Lung (tissue), 13 donors: Measurements from ENCODE around the gene SFTPA2. TPM values are rescaled to one million over a fixed set of nuclear protein-coding genes. Genes with fewer than 3 reads are reported as not detected.
"Not testable (repeated sequence)": the region's sequence is repeated elsewhere in the genome, so short reads cannot be mapped to it uniquely, and the experiment has no call there.

Experiments used
- ATAC-seq: fragments of 200-7000 bp; cut with Tn5 transposase; one replicate; pipeline ENCODE4 v1.9.1; 2020; ENCODE audit warnings: moderate number of reproducible peaks; ENCODE audit not compliant: insufficient read depth, low FRiP score
- DNase-seq, 3 donors: peaks; one replicate each; pipeline ENCODE4 v3.0.0-alpha.2; 2013 to 2017
- H3K27ac ChIP-seq, 2 donors: one replicate each; pipeline ENCODE4 v1.5.1; 2013; ENCODE audit warnings: mild to moderate bottlenecking in 2 of 2, moderate library complexity in 2 of 2, control low read depth in 1 of 2, inconsistent platforms in 1 of 2, low read depth in 1 of 2, low read length in 1 of 2
- H3K27me3 ChIP-seq, 3 donors: one replicate each; pipeline ENCODE4 v1.5.1; 2013; ENCODE audit warnings: low read length in 2 of 3; ENCODE audit not compliant: control insufficient read depth in 3 of 3, insufficient read depth in 3 of 3
- H3K36me3 ChIP-seq, 4 donors: one replicate each; pipeline ENCODE4 v1.5.1; 2013; ENCODE audit warnings: low read length in 4 of 4, mild to moderate bottlenecking in 1 of 4, moderate library complexity in 1 of 4; ENCODE audit not compliant: control insufficient read depth in 4 of 4, insufficient read depth in 4 of 4
- H3K4me1 ChIP-seq, 5 donors: one replicate each; pipeline ENCODE4 v1.5.1; 2013; ENCODE audit warnings: low read length in 5 of 5, mild to moderate bottlenecking in 2 of 5, moderate library complexity in 1 of 5; ENCODE audit not compliant: control insufficient read depth in 5 of 5, insufficient read depth in 5 of 5
- H3K4me3 ChIP-seq: one replicate; pipeline ENCODE4 v1.5.1; 2013; ENCODE audit warnings: mild to moderate bottlenecking, control low read depth, moderate library complexity
- H3K9ac ChIP-seq, 2 donors: one replicate each; pipeline ENCODE4 v1.5.1; 2013; ENCODE audit warnings: low read length in 2 of 2, control low read depth in 1 of 2; ENCODE audit not compliant: insufficient read depth in 1 of 2
- H3K9me3 ChIP-seq, 4 donors: one replicate each; pipeline ENCODE4 v1.5.1; 2013; ENCODE audit warnings: low read length in 3 of 4, mild to moderate bottlenecking in 1 of 4, moderate library complexity in 1 of 4; ENCODE audit not compliant: control insufficient read depth in 4 of 4, insufficient read depth in 3 of 4
- CTCF ChIP-seq: IDR thresholded peaks from 2 replicates; pipeline ENCODE4 v1.5.1; 2012; ENCODE audit warnings: mild to moderate bottlenecking; ENCODE audit errors: control extremely low read depth, extremely low read depth
- WGBS, 2 donors: extraction: QIAGEN DNeasy Blood & Tissue Kit; methylation state at CpG; one replicate each; pipeline ENCODE4 v1.1.7; 2013; 5-methylcytosine and 5-hydroxymethylcytosine counted together
- polyA plus RNA-seq, 2 donors: library from polyadenylated mRNA; stranded (reverse); fragments of 200-250 nt; gene quantifications; one replicate each; pipeline ENCODE4 v1.2.1, GENCODE V29; 2013
- small RNA-seq: library from RNA; depleted of rRNA; stranded (forward); fragments of <200 nt; gene quantifications from one replicate; pipeline ENCODE3, GENCODE V24; 2014; ENCODE audit warnings: low replicate concordance
- total RNA-seq, 2 donors: library from RNA; depleted of rRNA in 1 of 2; stranded (reverse); fragments of >200 nt in 1 of 2; gene quantifications; one replicate each; pipeline ENCODE4 v1.2.1, GENCODE V29; 2014 to 2021
- donor health status: control.
- donor health status: control.
- donor health status: Bipolar disorder and iron deficiency.
- donor health status: healthy.
- donor health status: DM: yes; HTN: yes; CAD: no.

SFTPA2 gene
- total and polyA plus RNA-seq, 4 donors: 921 to 22,611 (median 6,062) TPM

GRCh38 chr10:79509306-79509933 is 50.8 kb downstream of the SFTPA2 start:
- not testable (repeated sequence) for H3K36me3 ChIP-seq, H3K9ac ChIP-seq, H3K27me3 ChIP-seq, ATAC-seq, DNase-seq, H3K4me1 ChIP-seq, H3K9me3 ChIP-seq, H3K27ac ChIP-seq, H3K4me3 ChIP-seq
- 96 to 100% methylated on average over 2 of the region's 3 CpGs for WGBS, 2 donors

- not testable (repeated sequence) for H3K27me3 ChIP-seq, H3K9ac ChIP-seq, H3K36me3 ChIP-seq, ATAC-seq, H3K4me1 ChIP-seq, H3K27ac ChIP-seq, DNase-seq, H3K4me3 ChIP-seq, H3K9me3 ChIP-seq
- 87 to 92% methylated on average over 3 of the region's 4 CpGs for WGBS, 2 donors
Observed at GRCh38 chr10:79508245-79508644, 52.0 kb downstream of the SFTPA2 start.

DNA sequence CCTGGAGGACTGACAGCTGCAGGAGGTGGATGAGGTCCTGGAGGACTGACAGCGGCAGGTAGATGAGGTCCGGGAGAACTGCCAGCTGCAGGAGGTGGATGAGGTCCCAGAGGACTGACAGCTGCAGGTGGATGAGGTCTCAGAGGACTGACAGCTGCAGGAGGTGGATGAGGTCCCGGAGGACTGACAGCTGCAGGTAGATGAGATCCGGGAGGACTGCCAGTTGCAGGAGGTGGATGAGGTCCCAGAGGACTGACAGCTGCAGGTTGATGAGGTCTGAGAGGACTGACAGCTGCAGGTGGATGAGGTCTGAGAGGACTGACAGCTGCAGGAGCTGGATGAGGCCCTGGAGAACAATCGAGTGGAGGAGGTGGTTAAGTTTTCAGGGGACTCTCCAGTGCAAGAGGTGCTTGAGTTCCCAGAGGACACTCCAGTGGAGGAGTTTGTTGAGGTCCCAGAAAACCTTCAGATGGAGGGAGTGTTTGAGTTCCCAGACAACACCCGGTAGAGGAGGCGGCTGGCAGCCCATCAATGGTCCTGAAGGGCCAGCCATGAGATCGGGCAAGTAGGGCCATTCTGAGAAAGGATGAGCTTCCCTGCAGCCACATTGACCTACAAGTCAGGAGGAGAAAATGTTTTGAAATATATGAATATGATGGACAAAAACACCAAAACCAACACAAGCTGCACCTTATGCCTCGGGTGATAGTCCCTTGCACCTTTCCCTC is 52.6 kb downstream of the SFTPA2 start:
- Histone ChIP-seq H3K4me1 (no peaks in the 10 kb centered on the region), H3K9ac (no peak overlapping the region), H3K4me3 (no peak overlapping the region), H3K36me3 (no peaks in the 10 kb centered on the region), H3K27ac (no peak overlapping the region), H3K27me3 (no peaks in the 10 kb centered on the region), H3K9me3 (no peaks in the 10 kb centered on the region)
- DNase-seq (no peak), ATAC-seq (no peak)
- WGBS, 2 donors: 69 to 87% methylated on average over 9 of the region's 9 CpGs
- TF ChIP-seq CTCF: no peak

Small RNA genes within 50 kb of the gene (small RNA-seq; reads per million reads assigned to genes)
- not detected for gene BX248123.2
- not detected for gene RPS12P18

Other genes with a start within 250 kb of the SFTPA2 start
- 10 to 100 TPM; 22.0 to 57.8 TPM for gene PPIF, start 212.9 kb downstream of the SFTPA2 start, total RNA-seq
- 10 to 100 TPM; 21.7 to 96.8 TPM for gene PPIF, start 212.9 kb downstream of the SFTPA2 start, polyA plus RNA-seq
- gene ZCCHC24, start 114.8 kb downstream of the SFTPA2 start, total RNA-seq: 10 to 100 TPM; 12.2 to 33.5 TPM
- gene ZCCHC24, start 114.8 kb downstream of the SFTPA2 start, polyA plus RNA-seq: 10 to 100 TPM; 10.4 to 14.8 TPM
- gene EIF5AL1, start 47.9 kb downstream of the SFTPA2 start, total RNA-seq: under 1 TPM; 0.14 to 0.77 TPM
- gene EIF5AL1, start 47.9 kb downstream of the SFTPA2 start, polyA plus RNA-seq: under 1 TPM; 0.61 to 0.88 TPM
- 1,000 to 10,000 TPM; 3,820 to 8,195 TPM for gene SFTPA1, start 50.5 kb upstream of the SFTPA2 start, total RNA-seq
- 1,000 to 10,000 TPM; 3,653 to 7,035 TPM for gene SFTPA1, start 50.5 kb upstream of the SFTPA2 start, polyA plus RNA-seq
- 1 to 10 TPM in 1 of 2 donors, under 1 TPM in 1; 0.31 to 1.3 TPM for gene NUTM2B, start 142.8 kb upstream of the SFTPA2 start, total RNA-seq
- gene NUTM2B, start 142.8 kb upstream of the SFTPA2 start, polyA plus RNA-seq: 1 to 10 TPM in 1 of 2 donors, under 1 TPM in 1; 0.07 to 1.7 TPM